Stimulated activated CD4-positive, alpha-beta T cell treated with anti-CD3 and anti-CD28 coated beads, Interleukin-12 subunit alpha, Interleukin-12 subunit beta, amount 100 ng/mL, for 48 hours (primary cell): Measurements from ENCODE around the gene TSPAN14.
A peak's percentile ranks its signal among the peaks of the same experiment; 100 is the strongest.
"Not testable (repeated sequence)": the region's sequence is repeated elsewhere in the genome, so short reads cannot be mapped to it uniquely, and the experiment has no call there.

ENCODE experiments used
- DNase-seq, 3 donors: peaks; one replicate each; pipeline ENCODE4 v3.0.0-alpha.2; 2020; ENCODE audit warnings: low read depth in 2 of 3, low spot score in 1 of 3

TSPAN14 gene, protein sequence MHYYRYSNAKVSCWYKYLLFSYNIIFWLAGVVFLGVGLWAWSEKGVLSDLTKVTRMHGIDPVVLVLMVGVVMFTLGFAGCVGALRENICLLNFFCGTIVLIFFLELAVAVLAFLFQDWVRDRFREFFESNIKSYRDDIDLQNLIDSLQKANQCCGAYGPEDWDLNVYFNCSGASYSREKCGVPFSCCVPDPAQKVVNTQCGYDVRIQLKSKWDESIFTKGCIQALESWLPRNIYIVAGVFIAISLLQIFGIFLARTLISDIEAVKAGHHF

DNA sequence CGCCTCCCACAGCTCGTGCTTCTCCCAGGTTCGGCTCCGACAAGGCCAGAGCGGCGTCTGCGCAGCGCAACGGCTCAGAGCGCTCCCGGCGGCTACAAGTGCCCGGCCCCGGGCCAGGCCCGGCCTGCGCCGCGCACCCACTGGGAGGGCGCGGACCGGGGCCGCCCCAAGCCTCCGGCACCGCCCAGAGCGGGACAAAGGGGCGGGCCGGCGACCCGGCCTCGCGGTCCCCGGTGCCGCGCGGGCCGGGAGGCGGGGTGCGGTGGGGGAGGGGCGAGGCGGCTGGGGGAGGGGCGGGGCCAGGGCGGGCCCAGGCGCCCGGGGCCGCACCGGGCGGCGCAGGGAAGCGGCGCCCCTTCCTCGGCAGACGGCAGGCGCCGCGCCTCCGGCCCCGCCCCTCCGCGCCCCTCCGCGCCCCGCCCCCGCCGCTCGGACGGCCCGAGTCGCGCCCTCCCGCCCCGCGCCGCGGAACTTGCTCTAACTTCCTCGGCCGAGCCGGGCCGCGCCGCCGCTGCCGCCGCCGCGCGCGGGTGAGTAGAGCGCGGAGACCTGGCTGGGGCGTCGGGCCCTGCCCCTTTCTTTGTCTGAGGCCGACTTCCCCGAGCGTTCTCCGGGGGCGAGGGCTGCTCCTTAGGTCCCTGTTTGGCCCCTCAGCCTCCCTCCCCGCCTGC lies at the start of gene TSPAN14:
TSS of gene TSPAN14 (plus strand) at position 469 of the 671 bp plus-strand sequence. CDS start 34,924 bp downstream, outside the sequence.
- DNase-seq, result peak in 2 of 3 donors; percentile 56 to 78

DNA sequence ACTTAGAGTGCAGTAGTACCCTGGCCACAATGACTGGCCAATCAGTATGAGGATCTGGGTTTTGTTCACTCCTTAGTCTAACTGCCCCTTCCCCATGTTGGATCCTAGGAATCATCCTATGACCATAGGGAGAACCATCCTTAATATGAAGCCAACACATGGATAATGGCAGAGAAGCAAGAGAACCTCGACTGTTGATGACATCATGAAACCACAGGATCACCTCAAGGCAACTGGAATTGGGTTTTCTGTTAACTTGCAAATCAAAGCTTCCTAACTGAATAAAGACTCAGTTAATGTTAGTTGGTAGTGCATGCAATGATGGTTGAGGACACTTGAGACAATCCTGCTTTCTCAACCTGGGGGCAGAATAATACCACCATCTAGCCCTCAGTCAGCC lies 49.1 kb upstream of the TSPAN14 start:
- DNase-seq, result no peak

DNA sequence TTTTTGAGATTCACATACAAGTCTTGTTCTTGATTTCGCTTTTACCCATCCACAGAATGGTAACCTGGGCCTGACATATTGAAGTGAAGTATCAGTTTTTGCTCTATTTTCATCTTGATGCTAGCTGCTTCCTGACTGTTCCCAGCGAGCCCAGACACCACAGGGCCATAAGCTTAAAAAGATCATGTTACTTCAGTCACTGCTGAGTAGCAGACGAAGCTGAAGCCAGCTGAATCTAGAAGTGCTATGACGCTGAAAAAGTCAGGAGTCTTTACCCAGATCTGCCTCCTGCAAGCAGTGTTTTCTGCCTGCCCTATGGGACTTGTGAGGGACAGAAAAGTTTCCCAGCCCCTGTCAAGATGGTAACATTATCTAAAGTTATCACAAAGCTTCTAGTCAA lies 48.5 kb upstream of the TSPAN14 start:
- no peak for DNase-seq

DNA sequence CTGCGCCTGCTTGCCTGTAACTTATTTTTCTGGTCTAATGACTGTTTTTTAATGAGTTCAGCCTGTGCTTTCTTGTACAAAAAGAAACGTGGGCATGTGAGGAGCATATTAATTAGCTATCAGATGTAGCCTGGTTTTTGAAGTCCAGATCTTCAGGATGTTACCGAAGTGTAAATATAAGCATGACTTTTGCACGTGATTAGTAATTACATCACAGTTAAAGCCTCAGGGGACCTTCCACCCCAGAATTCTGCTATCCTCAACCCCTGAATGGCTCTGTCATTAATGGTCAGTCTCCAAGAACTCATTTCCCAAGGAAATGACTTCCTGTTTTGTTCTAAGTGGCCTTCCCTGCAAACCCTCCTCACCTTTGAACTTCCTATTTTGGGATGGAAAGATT lies 47.9 kb upstream of the TSPAN14 start:
- DNase-seq, result no peak

DNA sequence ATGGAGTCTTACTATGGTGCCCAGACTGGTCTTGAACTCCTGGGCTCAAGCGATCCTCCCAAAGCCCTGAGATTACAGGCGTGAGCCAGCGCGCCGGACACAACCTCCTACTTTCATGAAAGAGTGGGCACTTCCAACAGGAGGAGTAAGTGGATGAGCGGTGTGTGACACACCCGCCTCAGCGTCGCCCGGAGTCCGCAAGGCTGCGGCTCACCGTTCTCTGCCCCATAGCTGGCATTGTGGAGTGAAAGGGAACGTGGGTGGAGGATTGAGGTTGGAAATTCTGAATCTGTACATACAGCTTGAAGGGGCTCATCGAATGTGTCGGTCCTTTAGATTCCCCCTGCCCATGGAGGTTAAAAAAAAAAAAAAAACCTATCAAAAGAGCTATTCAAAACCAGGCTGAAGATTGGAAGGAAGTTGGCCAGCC lies 46.3 kb upstream of the TSPAN14 start:
- peak; percentile 47 to 67 (median 52) for DNase-seq

DNA sequence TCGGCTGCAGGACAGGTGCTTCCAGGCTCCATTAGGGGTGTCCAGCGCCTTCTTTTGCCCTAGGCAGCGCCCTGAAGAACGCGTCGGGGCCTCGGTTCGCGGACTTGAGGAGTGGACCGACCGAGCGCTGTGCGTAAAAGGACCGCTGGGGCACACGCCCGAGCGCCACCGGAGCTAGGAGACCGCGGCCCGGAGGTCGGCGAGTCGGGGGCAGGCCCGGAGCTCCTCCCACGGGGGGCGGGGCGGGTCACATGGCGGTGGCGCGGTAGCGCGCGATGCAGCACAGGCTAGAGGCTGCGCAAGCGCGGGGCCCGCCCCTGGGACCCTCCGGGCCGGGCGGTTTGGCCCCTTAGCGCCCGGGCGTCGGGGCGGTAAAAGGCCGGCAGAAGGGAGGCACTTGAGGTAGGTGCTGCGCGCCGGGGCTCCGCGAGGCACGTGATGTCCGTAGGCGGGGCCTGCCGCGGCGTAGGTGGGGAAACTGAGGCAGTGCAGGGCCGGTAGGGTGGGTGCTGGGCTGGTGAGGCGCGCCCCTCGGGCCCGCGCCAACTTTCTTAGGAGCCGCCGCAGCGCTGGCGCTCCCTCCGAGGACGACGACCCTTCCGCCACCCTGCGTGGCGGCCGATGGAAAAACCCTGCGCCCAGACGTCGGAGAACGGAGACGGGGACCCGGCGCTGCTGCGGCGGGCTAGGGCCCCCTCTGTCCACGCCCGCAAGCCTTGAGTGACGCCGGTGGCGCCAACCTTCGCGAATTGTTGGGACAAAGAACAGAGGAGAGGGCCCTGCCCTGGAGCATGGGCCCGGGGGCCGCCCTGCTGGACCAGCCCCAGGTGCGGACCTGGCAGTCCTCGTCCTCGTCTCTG lies 45.6 kb upstream of the TSPAN14 start, which contains the start of gene PRXL2A:
TSS of gene PRXL2A (plus strand) at position 310 of the 860 bp plus-strand sequence. CDS start 11,917 bp downstream, outside the sequence.
- peak; percentile 66 to 77 (median 76) for DNase-seq

DNA sequence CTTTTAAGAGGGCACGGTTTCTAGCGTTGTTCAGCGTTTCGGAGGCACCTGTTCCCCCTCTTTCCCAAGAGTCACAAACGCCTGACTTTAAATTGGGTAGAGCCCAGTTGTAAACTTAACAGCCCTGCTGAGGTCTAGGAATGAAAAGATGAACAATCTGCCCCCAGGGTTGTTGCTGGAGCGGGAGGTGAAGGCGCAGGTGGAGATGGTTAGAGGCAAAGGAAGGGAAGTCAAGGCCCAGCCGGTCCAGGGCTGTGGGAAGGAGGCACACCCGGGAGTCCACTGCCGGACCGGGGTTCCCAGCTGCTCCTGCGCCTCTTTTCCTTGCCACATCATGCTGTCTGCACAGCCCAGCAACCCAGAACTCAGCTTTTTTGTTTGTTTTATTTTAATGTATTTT lies 45.0 kb upstream of the TSPAN14 start:
- no peak for DNase-seq

DNA sequence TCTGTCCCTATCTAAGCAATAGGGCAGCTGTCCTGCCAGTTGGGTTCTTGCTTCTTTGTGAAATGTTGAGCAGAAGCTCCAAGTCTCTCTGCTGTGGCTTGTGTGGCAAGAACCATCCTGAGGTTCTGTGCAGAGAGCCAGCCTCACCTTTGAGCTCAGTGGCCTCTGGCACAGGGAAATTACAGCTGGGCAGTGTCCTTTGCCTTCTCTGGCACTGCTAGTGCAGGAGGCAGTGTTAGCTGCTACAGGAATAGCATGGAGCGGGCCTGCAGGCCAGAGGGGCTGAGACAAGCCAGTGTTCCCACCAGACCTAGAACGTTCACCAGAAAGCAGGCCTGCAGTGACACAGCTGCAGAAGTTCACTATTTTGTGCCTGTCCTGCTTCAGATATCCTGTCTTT lies 44.0 kb upstream of the TSPAN14 start:
- no peak for DNase-seq

DNA sequence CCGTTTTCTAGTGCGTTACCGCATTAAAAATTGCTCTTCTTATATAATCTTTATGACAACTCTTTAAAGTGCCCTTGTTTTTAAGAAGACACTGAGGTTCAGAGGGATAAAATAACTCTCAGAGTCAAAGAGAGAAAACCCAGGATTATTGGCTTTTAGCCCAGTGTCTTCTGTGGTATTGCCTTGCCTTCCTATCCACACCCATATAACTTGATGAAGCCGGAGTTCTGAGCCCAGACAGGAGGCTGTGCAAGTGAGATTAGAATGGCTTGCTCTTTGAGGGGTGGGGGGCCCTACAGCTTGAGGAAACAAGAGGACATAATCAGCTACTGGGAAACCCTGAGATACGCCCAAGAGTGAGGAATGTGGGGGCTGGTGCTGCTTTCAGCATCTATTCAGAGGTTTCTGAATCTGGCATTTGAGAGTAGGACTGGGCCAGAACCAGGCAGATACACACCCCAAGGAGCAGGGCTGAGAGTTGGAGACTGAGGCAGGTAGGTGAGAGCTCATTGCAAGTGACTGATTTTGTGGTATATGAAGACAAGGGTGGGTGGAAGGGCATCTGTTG lies 43.4 kb upstream of the TSPAN14 start:
- DNase-seq, result no peak

DNA sequence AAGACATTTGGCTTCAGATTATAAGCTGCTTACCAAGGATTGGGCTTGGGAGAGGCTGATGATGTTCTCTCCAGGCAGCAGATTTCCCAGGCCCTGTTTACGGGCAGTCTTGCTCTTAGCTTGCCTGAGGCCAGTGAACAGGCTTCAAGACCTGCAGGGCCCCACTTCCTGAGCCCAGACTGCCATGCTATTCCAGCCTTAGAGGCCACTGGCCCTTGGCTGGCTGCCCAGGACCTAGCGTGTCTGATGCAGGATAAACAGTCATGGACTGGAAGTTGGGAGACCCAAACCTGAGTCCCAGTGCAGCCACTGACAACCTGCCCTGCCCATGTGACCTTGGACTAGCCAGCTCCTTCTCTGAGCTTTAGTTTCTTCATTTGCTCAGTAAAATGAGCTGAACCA lies 42.8 kb upstream of the TSPAN14 start:
- DNase-seq, result no peak

DNA sequence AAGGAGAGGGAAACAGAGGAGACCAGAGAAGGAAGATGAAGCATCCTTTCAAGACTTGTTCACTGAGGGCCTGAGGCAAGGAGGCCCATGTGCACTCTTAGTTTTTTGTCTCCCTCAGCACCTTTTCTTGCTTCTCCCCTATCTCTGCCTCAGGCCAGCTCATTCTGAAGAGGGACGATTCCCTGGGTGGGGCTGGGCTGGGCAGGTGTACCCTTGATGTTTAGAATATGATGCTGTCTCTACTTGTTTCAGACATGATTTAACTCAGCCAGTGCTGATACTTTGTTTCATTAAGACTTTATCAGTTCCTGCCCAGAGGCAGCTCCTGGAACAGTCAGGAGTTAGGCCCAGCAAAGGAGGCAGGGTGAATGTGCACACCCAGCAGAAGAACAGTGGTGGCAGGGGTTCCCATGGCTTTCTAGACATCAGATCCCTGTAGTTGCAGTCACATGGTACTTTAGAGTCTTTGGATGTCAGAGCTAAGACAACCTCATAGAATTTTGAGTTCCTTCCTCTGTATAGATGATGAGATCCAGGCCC lies 42.4 kb upstream of the TSPAN14 start:
- no peak for DNase-seq

DNA sequence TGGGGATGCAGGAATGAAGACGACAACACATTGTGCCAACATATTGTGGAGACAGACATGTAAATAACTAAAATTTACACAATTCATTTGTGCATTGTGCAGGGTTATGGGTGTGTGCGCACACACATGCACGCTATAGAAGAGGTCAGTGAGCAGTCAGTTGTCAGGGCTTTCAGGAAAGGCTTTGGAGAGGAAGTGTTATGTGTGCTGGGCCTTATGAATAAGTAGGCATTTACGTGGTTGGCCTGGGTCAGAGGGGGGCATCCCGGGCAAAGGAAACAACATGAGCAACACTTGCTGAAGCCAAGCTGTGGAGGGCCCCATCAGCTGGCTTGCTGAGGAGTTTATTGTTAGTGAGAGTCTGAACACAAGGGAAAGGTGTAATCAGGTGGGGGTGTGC lies 41.6 kb upstream of the TSPAN14 start:
- no peak for DNase-seq

DNA sequence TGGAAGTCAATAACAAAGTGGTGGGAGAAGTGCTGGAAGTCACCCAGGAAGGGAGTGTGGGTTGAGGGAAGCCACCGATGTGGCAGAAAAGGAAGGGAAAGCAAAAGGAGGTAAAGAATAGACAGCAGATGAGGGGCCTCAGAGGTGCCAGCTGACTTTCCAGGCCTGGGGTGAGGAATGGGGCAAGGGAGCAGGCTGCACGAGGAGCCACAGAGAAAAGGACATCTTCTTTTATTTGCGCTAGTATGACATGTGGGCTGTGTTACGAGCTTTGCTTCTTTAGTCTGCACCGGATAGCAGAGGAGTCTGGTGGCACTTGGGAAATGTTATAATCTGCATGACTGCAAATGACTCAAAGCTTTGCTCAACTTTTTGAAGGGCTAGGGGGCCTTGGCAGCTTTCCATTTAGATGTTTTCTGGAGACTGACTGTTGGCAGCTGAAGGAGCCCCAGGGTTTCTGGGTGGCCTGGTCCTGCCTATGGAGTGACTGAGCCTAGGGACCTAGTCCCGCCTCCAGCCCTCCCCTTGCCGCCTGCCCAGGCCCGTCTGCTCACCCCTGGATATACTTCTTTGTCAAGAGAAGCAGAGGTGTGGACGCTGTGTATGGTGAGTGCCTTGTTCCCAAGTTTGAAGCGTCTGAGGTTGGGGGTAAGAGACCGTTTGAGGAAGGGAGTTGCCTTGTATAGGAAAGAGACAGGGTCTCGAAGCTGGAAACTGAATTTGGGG lies 40.7 kb upstream of the TSPAN14 start:
- no peak for DNase-seq

DNA sequence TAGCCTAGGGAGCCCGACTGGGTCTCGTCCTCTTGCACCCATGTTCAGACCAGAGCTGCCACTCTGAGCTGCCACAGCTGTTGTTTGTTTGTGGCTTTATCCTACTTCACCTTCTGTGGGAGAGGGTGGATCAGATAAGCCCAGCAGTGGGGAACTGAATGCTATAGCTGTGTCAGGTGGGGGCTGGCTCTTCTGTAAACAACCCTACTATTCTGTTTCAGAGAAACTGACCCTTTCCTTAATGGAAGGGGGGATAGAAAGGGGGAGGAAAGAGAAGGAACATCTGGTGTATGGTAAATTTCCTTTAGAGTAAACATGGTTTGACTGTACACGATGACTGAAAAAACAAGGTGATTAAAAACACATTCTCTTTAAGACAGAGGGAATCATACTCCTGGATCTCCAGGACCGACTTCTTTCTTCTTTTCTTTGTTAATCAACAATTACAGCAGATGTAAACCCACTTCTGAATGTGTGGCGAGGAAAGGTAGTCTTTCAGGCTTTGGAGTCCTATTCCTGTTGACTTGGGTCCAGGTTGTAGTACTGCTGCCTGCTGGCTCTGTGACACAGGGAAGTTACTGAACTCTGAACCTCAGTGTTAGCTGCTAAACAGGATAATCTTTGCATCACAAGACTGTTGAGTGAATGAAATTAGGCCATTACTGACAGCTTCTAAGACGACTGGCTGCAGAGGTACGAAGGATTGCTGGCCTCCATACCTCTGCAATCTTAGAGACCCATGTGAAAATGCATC lies 39.8 kb upstream of the TSPAN14 start:
- no peak for DNase-seq

DNA sequence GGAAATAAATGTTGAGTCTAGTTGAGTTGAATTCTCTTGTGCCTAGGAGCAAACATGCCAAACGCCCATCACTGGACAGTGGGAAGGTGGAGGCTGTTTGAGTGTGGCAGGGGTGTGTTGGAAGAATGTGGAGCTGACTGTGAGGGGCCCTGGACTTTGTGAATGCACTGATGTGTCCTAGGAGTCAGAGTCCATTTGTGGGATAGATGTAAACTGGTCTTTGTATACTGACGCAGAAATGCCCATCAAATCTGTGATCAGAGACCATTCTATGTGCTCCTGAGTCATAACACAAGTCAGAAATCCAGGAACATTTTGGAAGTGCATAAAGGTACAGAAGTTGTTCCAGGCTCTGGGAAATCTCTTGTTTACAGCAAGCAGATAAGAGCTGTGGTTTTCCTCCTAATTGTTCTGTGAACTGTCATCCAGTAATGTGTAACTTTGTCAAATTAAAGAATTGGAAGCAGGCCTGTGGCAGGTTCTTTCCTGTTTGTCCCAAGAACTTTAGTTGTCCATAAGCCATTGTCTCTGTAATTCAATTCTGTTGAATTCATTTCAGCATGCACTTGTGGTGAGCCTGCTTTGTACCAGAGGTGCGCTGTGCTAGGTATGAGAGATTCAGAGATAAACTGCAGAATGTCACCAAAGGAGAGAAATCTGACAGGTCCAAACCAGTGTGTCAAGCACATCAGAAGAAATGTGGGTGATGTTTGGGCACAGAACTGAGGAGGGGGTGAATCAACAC lies 38.2 kb upstream of the TSPAN14 start:
- DNase-seq, result no peak

DNA sequence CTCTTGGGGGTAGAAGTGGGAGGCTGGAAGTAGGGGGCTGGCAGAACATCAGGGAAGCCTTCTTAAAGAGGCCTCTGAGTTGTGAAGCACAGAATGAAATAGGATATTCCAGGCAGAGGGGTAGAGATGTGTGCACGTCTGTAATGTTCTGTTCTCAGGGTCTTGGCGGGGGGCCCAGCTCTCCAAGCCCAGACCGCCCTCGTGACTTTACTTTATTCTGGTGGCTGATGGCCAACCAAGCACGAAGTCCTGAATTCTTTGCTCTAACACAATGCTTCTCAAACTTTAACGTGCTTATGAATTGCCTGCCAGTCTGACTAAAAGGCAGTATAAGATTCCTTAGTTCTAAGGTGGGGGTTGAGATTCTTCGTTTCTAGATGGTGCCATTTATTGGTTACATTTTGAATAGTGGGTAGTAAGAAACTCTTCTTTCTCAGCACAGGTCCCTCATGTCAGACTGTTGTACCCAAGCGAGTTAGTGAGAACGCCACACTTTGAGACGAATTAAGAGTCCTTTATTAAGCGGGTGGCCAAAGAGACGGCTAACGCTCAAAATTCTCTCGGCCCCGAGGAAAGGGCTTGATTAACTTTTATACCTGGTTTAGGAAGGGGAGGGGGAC lies 37.5 kb upstream of the TSPAN14 start:
- no peak for DNase-seq

DNA sequence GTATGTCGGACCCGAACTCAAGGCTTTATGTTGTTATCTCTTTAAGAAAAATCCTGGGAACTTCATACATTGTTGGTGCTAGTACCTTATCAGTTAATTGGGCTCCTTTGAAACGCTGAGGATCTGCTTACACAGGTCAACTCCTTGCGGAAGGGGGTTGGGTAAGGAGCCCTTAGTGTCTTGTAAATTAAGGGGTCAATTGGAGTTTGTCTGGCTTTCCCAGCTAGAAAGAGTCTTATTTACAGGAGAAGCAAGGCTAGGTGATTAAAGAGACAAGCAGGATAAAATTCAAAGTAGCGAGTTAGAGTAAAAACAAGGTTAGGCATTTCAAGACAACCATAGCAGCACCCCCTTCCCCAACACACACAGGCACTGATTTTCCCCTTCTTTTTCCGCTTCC lies 36.9 kb upstream of the TSPAN14 start:
- not testable (repeated sequence) for DNase-seq

DNA sequence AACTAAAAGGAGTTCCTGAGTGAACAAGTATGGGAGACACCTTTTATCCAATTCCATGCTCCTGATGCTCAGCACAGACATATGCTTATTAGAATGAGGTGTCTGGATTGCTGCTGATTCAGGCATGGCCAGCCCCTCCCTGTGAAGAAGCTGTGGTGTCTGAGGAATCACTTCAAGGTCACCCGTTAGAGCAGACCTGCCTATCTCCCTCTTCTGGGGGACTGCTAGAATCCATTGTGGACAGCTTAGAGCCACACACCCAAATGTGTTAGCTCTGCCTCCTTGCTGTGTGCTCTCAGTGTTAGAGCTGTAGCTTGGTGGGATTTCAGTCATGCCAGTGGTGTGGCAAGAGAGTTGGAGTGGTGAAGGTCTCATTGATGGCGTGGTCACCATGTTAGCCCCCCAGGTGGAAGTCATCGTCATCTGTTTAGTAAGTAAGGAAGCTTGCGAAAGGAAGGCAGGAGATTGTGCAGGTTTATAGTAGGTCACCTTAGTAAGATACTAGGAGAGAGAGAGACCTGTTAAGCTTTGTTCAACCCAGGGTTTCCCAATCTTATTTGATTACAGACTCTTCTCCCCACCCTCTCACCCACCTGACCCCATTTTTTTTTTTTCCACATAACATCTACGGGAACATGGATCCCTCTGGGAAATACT lies 32.9 kb upstream of the TSPAN14 start:
- no peak for DNase-seq
